Urothelium cell line (cell line): ENCODE results near the gene SGK1.

Source experiments
- DNase-seq: peaks from one replicate; pipeline ENCODE4 v3.0.0; 2011; ENCODE audit warnings: low spot score, mixed read lengths
- FAIRE-seq: peaks from 2 replicates; lab custom pipeline; 2011; peaks lifted over from hg19 to GRCh38; lab: Jason Lieb, UNC

The SGK1 gene

DNA sequence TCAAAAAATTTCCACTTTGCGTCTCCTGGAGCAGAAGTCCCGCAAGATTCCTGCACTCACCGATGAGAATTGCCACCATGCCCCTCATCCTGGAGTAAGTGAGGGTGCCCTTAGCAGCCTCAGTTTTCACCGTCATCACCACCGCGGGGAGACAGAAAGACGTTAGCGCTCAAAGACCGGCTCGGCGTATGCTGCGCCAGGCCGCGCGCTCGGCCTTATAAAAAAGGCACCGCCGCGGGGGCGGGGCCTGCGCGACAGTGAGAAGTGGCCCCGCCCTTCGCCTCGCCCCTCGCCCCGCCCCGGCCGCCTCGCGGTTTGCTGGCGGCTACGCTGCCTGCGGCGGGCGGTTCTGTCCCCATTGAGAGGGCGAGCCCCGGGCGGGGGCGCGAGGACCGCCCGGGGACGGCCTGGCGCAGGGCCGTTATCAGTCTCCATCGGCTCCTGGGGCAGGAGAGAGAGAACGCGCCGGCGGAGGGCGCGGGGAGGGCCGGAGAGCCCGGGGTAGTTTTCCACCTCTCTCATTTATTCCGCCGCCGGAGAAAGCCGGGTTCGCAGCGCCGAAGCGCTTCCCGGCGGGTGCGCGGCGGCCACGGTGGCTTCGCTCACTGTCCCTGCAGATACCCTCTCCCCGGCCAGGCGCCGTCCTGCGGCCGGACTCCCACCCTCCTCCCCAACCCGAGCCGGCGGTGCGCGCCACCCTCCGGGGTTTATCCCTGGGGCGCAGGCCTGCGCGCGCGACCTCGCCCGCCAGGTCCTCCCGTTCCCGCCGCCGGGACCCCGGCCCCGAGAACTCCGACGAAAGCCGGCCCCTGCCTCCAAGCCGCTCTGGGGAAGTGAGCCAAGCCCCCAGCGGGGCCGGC, 143.0 kb downstream of the SGK1 start:
- FAIRE-seq, result peak; percentile 27
- DNase-seq, result peak; percentile 92

DNA sequence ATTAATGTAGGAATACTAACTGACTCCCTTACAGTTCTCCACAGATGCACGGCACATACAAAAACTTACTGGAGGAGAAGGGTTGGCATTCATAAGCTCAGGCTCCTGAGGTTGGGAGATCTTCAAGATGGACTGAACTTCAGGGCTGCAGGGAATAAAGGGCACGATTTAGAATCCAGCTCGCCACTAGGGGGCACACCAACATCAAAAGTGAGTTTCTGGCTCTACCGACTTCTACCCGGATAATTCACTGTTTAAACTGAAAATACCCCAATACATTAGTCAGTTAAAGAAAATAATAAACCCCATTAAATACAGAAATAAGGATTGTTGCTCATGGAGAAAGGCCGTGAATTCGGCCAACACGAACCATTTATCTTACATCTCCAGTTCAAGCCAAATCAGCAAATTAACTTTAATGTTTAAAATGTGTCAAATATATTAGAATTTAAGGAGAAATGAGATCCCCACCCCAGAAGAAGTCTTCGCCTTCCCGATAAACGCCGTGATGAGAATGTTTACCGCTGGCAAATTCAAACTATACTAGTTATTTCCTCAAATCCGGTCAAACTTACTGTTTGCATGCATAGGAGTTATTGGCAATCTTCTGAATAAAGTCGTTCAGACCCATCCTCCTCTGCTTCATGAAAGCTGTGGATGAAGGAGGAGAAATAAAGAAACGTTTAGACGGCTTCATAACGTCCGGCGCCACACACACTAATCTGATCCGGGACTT, 143.8 kb downstream of the SGK1 start:
- DNase-seq (peak; percentile 66), FAIRE-seq (no peak)

DNA sequence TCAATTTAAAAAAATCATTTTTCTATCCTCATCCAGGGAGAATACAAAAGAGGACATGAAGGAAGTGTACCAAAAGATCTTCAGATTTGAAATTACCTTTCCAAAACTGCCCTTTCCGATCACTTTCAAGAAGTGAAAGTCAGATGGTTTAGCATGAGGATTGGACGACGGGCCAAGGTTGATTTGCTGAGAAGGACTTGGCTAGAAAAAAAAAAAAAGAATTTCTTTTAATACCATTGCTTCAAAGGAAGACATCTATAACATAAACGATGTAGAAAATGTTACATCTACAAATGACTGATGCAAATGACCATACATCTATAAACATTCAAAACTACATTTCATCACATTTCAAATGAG, 144.6 kb downstream of the SGK1 start:
- DNase-seq (no peak), FAIRE-seq (no peak)

DNA sequence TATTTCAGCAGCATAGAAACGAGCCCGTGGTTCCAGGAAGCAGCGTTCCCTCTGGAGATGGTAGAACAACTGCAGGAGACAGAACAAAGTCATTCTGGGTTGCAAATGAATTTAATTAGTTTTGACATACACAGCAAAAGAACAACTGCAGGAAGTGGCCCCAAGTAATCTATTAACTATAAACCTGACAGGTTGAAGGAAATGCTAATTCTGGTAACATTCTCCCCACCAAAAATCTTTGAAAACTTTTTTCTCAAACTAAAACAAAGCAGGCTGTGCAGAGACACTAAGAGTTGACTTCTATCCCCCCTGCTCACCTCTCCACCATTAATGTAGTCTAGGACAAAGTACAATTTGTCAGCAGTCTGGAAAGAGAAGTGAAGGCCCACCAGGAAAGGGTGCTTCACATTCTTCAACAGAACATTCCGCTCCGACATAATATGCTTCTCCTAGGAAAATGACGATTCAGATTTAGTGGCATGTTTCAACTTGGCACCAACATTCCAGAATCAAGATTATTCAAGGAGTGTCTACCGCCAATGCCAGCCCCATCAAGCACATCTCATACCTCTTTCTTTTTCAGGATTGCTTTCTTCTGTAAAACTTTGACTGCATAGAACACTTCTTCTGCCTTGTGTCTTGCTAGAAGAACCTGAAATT, 145.1 kb downstream of the SGK1 start:
- DNase-seq (no peak), FAIRE-seq (no peak)

DNA sequence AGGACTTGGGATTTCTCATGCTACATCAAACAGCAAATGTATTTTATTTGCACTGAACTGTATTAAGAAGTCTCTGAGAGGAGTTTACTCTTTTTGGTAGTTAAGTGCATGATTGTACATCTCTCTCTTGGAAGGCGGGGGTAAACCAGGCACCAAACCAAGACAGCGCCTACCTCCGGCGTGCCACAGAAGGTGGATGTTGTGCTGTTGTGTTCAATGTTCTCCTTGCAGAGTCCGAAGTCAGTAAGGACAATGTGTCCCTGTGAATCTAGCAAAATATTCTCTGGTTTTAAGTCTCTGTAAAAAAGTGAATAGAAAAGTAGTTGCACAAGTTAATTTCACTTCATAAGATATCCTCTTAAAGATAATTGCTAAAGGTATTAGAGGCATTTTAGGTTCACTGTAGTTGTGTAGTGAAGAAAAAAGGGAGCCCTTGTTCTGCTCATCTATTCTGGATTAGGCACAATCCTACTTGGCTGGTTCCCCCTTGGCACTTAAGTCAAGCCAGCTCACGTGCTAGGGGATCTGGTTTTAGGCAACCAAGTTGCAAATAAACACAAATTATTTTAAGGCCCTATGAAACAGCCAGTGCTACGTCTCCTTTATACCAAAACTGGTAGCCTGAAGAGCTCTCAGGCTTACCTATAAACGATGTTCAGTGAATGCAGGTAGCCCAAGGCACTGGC, 145.7 kb downstream of the SGK1 start:
- DNase-seq, result no peak
- FAIRE-seq, result no peak

DNA sequence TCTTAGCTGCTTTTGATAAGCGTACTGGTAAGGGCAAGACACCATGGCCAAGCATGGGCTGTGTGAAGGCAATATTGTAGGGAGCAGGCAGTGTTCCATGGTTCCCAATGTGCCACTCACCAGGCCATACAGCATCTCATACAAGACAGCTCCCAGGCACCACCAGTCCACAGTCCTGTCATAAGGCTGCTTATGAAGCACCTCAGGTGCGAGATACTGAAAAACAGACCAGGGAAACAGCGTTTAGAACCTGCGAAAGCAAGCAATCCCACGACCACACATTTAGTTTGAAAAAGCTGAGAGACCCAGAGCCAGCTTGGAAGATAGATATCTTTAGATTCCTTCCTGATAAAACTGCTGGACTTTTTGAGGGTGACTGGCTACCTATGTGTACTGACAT, 146.4 kb downstream of the SGK1 start:
- FAIRE-seq (no peak), DNase-seq (no peak)

DNA sequence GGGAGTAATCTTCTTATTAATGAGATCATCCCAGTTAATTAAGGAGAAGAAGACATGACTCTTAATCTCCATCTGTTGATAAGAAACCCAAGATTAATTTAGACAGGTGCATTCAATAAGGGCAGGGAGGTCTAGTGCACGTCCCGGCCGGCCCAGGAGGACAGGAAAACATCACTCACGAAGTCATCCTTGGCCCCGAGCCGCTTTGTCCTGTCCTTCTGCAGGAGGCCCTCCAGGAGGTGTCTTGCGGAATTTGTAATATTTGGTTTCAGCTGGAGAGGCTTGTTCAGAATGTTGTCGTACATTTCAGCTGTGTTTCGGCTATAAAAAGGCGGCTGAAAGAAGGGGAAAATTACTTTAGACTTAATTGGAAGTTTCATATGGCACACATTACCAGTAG, 147.1 kb downstream of the SGK1 start:
- no peak for DNase-seq
- FAIRE-seq, result no peak

DNA sequence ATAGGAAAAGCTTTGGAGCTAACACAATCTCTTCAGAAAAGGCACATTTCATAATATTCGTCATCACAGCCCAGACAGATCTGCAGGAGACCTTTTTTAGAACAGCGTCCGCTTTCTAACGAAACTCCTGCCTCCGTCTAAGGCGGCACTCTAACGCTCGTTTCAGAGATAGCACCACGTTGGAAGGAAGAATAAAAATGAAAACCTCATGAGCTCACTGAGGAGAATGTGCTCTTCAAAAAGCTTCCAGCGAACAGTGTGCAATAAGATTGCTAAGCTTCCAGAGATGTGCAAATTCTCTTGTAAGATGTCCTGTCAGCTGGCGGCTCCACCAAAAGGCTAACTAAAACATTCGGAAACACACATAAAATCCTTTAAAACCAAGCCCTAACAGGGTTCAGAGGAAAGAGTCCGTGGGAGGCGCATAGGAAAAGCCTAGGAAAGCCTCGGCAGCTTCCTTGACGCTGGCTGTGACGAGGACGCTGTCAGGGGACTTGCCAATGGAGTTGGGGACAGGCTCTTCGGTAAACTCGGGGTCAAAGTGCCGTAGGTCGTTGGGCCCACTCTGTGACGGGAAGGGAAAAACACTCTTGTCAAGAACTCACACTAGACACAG, 147.9 kb downstream of the SGK1 start:
- FAIRE-seq, result no peak
- DNase-seq, result no peak

DNA sequence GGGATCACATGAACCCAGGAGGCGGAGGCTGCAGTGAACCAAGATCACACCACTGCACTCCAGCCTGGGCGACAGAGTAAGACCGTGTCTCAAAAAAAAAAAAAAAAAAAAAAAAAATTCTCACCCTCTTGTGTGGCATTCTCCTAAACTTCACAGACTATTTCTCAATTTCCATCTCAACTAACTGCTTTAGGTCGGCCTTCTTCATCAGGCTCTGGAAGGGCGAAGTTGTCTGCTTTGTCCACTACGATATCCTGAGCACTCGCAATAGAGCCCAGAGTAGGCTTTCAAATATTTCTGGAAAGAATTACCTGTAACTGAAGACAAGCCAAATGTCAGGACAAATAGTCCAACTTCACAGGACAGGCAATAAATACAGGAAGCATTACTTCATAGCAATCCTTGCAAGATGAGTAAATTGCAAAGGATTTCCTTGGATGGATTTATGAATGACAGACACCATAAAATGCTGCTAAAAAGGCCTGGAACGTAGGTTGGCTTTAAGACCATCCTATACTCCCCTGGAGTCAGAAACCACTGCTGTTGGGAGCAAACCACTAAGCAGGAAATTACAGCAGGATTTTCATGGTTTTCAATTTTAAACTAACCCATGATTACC, 149.2 kb downstream of the SGK1 start:
- no peak for DNase-seq
- FAIRE-seq, result no peak

DNA sequence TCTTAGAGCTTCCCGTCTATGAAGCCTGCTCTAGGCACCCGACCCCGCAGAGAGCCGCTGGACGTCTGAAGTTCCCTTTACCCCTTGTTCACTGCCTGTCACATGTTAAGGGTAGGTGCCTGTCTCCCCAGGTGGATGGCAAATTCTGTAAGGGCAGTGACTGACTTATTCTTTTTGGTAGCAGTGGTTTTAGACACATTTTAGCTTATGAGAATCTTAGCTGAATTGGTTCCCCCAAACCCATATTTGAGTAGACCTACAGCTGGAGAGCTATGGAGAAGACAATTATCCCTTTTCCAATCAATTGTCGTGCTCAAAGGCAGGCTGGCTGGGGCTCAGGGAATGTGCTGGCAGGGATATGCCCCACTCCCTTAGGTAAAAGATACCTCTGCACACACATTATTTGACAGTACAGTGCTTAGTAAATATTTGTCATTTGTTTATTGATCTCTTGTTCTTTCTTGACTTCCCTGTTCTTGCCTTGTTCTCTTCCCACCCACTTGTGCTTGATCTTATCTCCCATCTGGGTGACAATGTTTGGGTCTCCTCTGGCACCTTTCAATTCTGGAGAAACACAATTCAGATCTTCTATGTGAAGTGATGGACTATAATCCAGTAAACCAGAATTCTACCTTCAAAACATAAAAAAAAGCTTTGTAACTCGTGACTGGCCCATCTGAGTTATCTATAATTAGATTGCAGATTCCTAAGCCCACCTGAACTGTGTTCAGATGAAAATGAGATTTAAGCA, 151.2 kb downstream of the SGK1 start:
- no peak for DNase-seq
- no peak for FAIRE-seq

DNA sequence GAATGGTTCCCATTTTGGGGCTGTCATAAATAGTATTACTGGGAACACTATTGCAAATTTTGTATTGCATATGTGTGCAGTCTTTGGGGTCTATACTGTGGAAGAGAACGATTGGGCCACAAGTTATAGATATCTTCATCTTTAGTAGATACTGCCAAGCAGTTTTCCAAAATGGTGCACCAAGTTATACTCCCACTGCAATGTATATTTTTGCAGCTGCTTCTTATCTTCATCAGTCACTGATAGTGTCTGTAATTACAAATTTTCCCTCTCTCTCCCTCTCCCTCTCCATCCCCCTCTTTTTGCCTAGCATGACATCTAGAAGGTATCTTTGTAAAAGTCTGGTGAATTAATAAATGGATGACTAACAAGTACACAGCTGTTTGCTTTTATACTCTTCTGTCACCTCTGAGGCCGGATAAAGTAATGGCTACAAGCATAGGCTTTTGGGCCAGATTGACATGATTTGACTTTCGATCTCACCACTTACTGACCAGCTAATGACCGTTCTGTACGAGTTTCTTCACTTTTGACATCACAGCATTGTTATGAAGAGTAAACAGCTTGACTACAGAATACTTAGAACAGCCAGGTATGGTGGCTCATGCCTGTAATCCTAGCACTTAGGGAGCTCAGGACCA, 152.2 kb downstream of the SGK1 start:
- DNase-seq, result no peak
- FAIRE-seq, result no peak

DNA sequence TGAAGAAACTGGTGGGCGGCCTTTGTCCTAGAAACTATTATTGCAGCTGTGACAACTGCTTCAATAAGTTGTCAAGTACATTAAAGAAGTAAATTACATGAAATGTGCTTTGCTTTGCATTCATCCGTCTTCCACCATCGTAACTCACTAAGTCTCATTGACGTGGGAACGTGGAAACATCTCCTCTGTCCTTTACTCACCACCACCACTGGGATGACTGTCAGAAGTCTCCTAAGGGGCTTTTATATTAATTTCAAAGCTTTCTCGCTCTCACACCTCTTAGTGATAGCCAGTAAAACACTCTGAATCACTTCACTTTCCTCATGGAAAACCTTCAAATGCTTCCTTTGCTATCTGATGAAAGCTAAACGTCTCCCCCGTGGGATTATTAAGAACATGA, 153.6 kb downstream of the SGK1 start:
- DNase-seq (no peak), FAIRE-seq (no peak)

DNA sequence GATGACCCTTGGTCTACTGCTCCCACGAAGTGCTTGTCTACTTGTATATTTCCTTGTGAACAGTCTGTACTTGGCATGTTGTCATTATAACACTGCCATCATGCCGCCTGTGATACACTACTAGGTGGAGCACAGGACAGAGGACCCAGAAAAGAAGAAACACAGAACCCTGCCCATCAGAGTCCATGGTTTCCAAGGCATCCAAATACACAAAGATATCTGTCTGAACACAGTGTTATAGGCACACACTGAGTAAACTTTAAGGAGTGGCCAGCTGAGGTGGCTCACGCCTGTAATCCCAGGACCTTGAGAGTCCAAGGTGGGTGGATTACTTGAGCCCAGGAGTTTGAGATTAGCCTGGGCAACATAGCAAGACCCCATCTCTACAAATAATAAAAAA, 155.0 kb downstream of the SGK1 start:
- no peak for FAIRE-seq
- no peak for DNase-seq

DNA sequence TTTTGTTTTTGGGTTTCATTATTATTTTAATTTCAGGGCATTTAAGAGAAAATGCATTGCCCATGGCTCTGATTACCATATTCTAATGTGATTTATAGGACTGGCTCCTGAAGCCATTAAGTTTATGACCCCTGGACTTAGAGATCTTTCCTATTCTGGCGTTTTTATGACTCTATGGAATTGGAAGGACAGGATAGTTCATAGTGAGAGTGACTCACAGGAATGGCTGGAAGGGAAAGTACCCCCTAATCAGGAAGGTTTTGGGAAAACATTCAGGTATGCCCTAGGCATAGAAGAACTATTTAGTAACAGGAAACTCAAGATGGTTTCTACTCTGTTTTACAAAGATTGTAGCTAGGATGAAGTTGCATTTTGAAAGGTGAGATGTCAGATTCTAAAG, 156.9 kb downstream of the SGK1 start:
- no peak for DNase-seq
- no peak for FAIRE-seq

DNA sequence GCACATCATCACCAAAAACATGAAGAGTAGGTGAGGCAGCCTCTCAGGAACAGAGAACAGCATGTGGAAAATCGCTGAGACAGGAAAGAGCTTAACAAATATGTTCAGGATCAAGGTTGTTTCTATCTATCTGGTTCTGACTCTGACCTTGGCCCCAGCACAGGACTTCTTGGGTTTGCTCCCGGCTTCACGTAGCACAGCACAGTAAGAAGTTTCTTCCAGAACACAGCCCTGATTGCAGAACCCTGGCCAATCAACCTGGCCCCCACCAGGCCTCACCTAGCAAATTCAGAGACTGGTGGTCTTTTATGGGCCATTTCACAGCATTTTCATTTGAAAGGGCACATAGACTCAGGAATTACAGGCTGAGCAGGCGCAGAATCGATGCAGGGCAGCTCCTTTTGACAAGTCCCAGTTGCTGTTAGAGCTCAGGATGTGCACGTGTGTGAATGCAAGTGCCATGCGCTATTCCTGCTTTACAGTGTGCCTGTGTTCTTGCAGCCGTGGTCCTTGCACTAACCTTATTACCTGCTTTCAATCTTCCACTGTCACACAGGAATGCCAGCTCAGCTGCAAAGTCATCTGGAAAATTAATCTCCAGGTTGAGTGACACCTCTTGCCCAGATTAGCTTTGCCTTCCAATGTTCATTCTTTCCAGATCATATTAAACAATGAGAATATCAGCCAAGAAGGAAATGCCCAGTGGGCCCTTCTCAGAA, 165.0 kb downstream of the SGK1 start:
- DNase-seq (no peak), FAIRE-seq (no peak)

DNA sequence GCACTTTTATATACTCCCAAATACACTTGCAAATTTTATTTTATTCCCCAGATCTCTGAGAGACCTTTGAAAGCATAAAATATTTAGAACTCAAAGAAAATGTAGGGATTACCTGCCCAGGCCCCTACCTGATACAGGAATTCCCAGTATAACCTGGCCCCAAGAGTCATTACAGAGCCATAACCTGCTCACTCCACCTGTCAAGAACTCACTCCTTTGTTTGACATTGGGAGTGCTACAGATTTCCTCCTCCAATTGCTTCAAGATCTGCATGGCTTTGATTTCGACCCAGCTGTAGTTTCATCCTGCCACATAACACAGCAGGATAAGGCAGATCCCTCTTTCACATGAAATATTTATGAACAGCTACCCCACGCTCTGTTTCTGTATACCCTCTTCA, 169.3 kb downstream of the SGK1 start:
- FAIRE-seq, result no peak
- no peak for DNase-seq

DNA sequence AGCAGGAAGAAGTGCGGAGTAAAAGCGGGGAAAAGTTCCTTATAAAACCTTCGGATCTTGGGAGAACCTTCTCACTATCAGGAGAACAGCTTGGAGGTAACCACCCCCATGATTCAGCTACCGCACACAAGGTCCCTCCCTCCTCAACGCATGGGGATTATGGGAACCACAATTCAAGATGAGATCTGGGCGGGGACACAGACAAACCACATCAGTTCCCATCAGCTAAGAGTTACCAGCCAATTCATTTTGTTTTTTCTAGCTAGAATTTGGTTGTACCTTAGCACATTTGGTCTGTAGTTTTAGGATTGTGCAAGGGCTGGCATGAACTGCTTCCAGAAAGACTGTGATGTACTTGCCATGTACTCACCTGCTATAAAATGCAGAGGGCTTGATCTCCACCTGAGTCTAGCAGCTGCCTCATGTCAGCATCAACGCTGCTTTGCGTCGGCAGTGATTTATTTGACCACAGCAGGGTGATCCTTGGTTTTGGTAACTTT, 170.8 kb downstream of the SGK1 start:
- DNase-seq, result no peak
- no peak for FAIRE-seq

DNA sequence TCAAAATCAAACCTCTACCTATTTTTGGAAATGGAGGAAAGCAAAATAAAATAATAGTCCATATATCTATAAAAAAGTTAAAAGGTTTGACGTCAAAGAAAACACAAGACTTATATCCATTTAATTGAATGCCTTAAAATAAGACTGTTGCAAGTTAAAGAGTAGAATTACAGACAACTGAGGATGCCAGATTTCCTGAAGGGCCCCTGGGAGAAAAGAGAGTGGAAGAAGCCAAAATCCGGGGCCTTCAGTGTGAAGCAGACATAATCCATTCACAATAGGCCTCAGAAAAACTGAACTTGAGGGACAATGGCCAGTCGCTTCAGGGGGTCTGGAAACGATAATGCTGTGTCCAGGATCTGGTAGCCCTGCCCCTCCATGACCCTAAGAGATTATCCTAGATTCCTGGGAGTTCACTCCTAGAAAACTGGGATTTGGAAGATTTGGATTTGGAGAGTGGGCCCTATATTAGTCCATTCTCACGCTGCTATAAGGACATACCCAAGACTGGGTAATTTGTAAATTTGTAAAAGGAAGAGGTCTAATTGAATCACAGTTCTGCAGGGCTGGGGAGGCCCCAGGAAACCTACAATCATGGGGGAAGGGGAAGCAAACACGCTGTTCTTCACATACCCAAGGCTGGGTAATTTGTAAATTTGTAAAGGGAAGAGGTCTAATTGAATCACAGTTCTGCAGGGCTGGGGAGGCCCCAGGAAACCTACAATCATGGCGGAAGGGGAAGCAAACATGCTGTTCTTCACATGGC, 171.5 kb downstream of the SGK1 start:
- FAIRE-seq (no peak), DNase-seq (no peak)
